Activated B cell treated with CpG ODN at 0.5 μM for 24 hours (primary cell): ENCODE measurements around the gene RAP1GAP2. TPM values are rescaled to one million over a fixed set of nuclear protein-coding genes. Genes with fewer than 3 reads are reported as not detected.
A peak's percentile ranks its signal among the peaks of the same experiment; 100 is the strongest.

Experiments
- ATAC-seq: fragments of 200-7000 bp; cut with Tn5 transposase; one replicate; pipeline ENCODE4 v1.10.0; 2021; ENCODE audit warnings: low read depth, mild to moderate bottlenecking, moderate library complexity
- CTCF ChIA-PET: fragments of 350-600 bp; sonication (Branson Sonifier 250); formaldehyde crosslinking; loops from one replicate; lab custom pipeline; 2021; ENCODE audit warnings: antibody characterized with exemption; lab: Charles Lee
- POLR2A ChIA-PET: fragments of 350-600 bp; sonication (Branson Sonifier 250); formaldehyde crosslinking; loops from one replicate; lab custom pipeline; 2021; ENCODE audit warnings: antibody characterized with exemption; lab: Charles Lee
- DNase-seq: peaks from one replicate; pipeline ENCODE4 v3.0.0; 2022
- H3K27ac Mint-ChIP-seq: one replicate; pipeline ENCODE4 v1.8.0; 2020; ENCODE audit warnings: mixed read lengths
- H3K27me3 Mint-ChIP-seq: one replicate; pipeline ENCODE4 v1.8.0; 2021; ENCODE audit warnings: mixed read lengths
- H3K36me3 Mint-ChIP-seq: one replicate; pipeline ENCODE4 v1.8.0; 2021; ENCODE audit warnings: low read depth, mixed read lengths
- H3K4me1 Mint-ChIP-seq: one replicate; pipeline ENCODE4 v1.8.0; 2021; ENCODE audit warnings: mixed read lengths
- H3K4me3 Mint-ChIP-seq: one replicate; pipeline ENCODE4 v1.8.0; 2020; ENCODE audit warnings: mild to moderate bottlenecking, mixed read lengths
- H3K9me3 Mint-ChIP-seq: one replicate; pipeline ENCODE4 v1.8.0; 2020; ENCODE audit warnings: mixed read lengths
- intact Hi-C: fragments of 100-400 bp; cut with micrococcal nuclease; formaldehyde crosslinking; loops from one replicate; pipeline ENCODE4 v1.15.1; 2024
- total RNA-seq: library from RNA; stranded (reverse); gene quantifications from 2 replicates; pipeline ENCODE4 v1.2.3, GENCODE V29; 2022
- TF ChIP-seq, protein P1 (sequence below): fragments of 200-600 bp; IDR thresholded peaks from one replicate; pipeline ENCODE4 v1.8.0; 2022; ENCODE audit warnings: antibody characterized with exemption, mild to moderate bottlenecking

RAP1GAP2 gene
- total RNA-seq, 1 donor from 2014 or later = 2.6 TPM

DNA sequence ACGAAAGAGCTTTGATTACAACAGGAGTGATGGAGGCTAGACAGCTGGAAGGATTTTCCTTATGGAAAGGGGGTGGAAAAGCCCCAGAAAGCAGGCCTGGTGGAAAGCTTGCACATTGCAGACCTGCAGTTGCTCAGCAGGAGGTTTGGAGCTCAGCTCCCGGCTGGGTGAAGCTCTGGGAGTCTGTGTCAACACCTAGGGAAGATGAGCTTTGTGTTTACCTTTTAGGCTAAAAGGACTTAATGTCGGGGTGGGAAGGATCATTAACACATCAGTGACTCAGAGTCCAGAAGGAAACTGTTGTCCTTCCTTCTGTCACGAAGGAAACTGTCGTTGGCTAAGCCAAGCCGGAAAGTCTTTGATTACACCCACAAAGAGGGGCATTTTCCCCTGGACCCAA is 48.2 kb downstream of the RAP1GAP2 start:
- Mint-ChIP-seq H3K27ac (no peak overlapping the region), H3K36me3 (no peaks in the 10 kb centered on the region), H3K4me1 (peaks cover 12% of the 10 kb centered on the region), H3K27me3 (peaks cover 30% of the 10 kb centered on the region), H3K9me3 (no peaks in the 10 kb centered on the region), H3K4me3 (no peak overlapping the region)
- TF ChIP-seq, protein P1, sequence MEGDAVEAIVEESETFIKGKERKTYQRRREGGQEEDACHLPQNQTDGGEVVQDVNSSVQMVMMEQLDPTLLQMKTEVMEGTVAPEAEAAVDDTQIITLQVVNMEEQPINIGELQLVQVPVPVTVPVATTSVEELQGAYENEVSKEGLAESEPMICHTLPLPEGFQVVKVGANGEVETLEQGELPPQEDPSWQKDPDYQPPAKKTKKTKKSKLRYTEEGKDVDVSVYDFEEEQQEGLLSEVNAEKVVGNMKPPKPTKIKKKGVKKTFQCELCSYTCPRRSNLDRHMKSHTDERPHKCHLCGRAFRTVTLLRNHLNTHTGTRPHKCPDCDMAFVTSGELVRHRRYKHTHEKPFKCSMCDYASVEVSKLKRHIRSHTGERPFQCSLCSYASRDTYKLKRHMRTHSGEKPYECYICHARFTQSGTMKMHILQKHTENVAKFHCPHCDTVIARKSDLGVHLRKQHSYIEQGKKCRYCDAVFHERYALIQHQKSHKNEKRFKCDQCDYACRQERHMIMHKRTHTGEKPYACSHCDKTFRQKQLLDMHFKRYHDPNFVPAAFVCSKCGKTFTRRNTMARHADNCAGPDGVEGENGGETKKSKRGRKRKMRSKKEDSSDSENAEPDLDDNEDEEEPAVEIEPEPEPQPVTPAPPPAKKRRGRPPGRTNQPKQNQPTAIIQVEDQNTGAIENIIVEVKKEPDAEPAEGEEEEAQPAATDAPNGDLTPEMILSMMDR = no peak
- ChIA-PET POLR2A (interaction anchor here (0.9 kb wide), 1 partner anchor 9 kb away, joined by 3 read pairs; no protein-coding TSS in a partner anchor), CTCF (interaction anchor here (1.9 kb wide), 1 partner anchor 169 kb away, joined by 5 read pairs; no protein-coding TSS in a partner anchor)
- no peak for DNase-seq
- intact Hi-C loops = no loop called here
- no peak for ATAC-seq

DNA sequence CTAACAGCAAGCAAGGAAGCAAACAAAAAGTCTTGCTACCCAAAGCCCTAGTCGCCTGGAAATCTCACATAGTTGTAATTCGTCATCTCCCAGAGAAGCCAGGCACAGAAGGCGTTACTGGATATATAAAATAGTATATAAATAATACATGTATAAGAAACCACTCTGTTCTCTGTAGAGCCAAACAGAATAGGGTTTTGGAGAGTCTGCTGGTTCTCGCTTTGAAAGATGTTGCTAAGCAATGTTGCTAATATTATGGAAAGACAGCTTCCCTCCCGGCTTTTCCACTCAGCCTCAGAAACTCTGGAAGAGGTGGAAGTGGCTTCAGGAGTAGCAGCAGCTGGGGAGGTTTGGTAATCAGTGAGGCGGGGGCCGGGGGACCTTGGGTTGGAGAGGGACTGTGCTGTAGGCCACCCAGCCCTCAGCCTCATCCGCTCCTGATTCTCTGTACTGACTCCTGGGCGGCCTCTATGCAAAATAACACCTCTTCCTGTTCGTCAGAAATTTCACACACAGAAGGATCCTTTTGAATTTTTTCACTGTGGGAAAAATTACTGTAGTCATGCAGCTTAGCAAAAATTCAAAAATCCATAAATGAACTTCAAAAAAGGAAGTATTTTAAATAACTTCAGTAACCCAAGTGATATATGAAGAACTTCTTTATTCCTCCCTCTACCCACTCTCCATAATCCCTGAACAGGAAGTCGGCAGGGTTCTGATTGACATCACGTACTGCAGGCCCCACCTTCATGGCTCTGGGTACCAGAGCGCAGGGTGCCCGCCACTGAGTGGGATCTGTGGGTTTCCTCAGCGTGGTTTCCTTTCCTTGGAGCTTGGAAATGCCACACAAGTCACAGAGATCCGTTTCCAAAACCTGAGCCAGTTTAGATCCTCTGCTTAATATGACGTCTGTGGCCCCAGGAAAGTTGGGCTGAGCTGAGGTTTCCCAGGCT is 51.4 kb downstream of the RAP1GAP2 start:
- peaks cover 31% of the 10 kb centered on the region for H3K27me3 Mint-ChIP-seq
- peaks cover 15% of the 10 kb centered on the region for H3K4me1 Mint-ChIP-seq
- DNase-seq = no peak
- no peaks in the 10 kb centered on the region for H3K9me3 Mint-ChIP-seq
- H3K4me3 Mint-ChIP-seq = no peak overlapping the region
- H3K27ac Mint-ChIP-seq = no peak overlapping the region
- no peaks in the 10 kb centered on the region for H3K36me3 Mint-ChIP-seq
- ChIA-PET CTCF (interaction anchor here (0.8 to 5.3 kb wide), 9 partner anchors 9 to 165 kb away, joined by 3 to 85 read pairs (median 9); no protein-coding TSS in a partner anchor), POLR2A (interaction anchor here (1.9 kb wide), 1 partner anchor 166 kb away, joined by 19 read pairs; no protein-coding TSS in a partner anchor)
- intact Hi-C loops = loop anchor here (2.0 kb wide), 1 partner anchor 155 kb away; no protein-coding TSS in a partner anchor
- ATAC-seq = no peak
- TF ChIP-seq, protein P1 = no peak

DNA sequence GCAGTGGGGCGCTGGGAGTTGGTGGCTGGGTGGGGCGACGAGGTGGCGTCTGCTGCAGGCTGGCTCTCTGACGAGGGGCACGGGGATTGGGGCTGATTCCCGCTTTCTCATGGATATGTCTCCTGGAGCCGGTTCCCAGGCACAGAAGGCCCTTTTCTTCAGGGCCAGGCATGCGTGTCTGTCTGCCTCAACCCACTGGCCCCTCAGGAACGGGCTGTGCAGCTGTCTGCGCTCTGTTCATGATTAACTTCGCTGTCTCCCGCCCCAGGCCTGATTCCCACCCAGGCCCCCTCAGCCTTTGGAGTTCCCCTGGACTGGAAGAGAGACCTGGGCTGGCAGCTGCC is 53.1 kb downstream of the RAP1GAP2 start:
- Mint-ChIP-seq H3K27me3 (peaks cover 23% of the 10 kb centered on the region), H3K4me1 (peaks cover 19% of the 10 kb centered on the region), H3K9me3 (no peaks in the 10 kb centered on the region), H3K4me3 (no peak overlapping the region), H3K27ac (no peak overlapping the region), H3K36me3 (no peaks in the 10 kb centered on the region)
- ChIA-PET POLR2A (interaction anchor here (0.7 to 1.9 kb wide), 4 partner anchors 35 to 164 kb away, joined by 3 to 19 read pairs (median 4); no protein-coding TSS in a partner anchor), CTCF (interaction anchor here (0.6 to 5.3 kb wide), 16 partner anchors 10 to 178 kb away, joined by 3 to 85 read pairs (median 5); no protein-coding TSS in a partner anchor)
- no peak for DNase-seq
- no peak for ATAC-seq
- intact Hi-C loops = loop anchor here (1.0 to 2.0 kb wide), 3 partner anchors 81 to 164 kb away; no protein-coding TSS in a partner anchor
- TF ChIP-seq, protein P1 = no peak

DNA sequence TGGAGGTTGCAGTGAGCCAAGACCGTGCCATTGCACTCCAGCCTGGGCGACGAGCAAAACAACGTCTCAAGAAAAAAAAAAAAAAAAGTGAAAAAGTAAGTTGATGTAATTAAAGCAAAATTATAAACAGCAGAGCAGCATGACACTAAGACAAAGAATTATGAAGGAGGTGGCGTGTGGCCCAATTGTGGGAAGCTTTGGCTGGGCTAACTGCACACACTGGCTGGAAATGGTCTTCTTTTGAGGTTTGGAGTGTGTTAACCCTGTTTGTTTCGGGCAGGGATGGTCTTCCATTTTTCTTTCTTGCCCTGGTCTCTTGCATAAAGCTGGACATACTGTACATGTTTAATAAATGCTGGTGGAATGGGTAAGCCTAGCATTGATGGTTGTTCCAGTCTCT is 54.8 kb downstream of the RAP1GAP2 start:
- TF ChIP-seq, protein P1 = no peak
- ATAC-seq (no peak), DNase-seq (no peak)
- Mint-ChIP-seq H3K4me1 (peaks cover 29% of the 10 kb centered on the region), H3K4me3 (peak overlapping the region; percentile 8), H3K27me3 (peaks cover 32% of the 10 kb centered on the region), H3K36me3 (no peaks in the 10 kb centered on the region), H3K27ac (no peak overlapping the region), H3K9me3 (no peaks in the 10 kb centered on the region)
- ChIA-PET CTCF (interaction anchor here (0.7 to 2.5 kb wide), 3 partner anchors 79 to 339 kb away, joined by 3 to 14 read pairs (median 6); no protein-coding TSS in a partner anchor), POLR2A (no interaction called here)
- intact Hi-C loops = no loop called here
